GM23248 (cell line): ENCODE results near the gene NPPB. TPM values are rescaled to one million over a fixed set of nuclear protein-coding genes. Genes with fewer than 3 reads are reported as not detected.

Source experiments
- DNase-seq: peaks from one replicate; pipeline ENCODE4 v3.0.0-alpha.2; 2015
- H2AFZ ChIP-seq: fragments of 200-600 bp; sonication (generic); 2 replicates; pipeline ENCODE4 v1.6.1; 2016; ENCODE audit warnings: antibody characterized with exemption
- H3F3A ChIP-seq: fragments of 200-600 bp; sonication (generic); 2 replicates; pipeline ENCODE4 v1.6.1; 2016; ENCODE audit warnings: mild to moderate bottlenecking, antibody characterized with exemption, mixed run types; ENCODE audit not compliant: insufficient read depth
- H3K27ac ChIP-seq: fragments of 200-600 bp; sonication (generic); 2 replicates; pipeline ENCODE4 v1.5.1; 2016; ENCODE audit warnings: mild to moderate bottlenecking
- H3K27me3 ChIP-seq: fragments of 200-600 bp; sonication (generic); replicated peaks from 2 replicates; pipeline ENCODE4 v1.6.1; 2016; ENCODE audit warnings: mild to moderate bottlenecking; ENCODE audit not compliant: insufficient read depth
- H3K36me3 ChIP-seq: fragments of 200-600 bp; sonication (generic); 2 replicates; pipeline ENCODE4 v1.6.1; 2016; ENCODE audit warnings: low read depth, mild to moderate bottlenecking
- H3K4me1 ChIP-seq: fragments of 200-600 bp; sonication (generic); 2 replicates; pipeline ENCODE4 v1.6.1; 2016; ENCODE audit warnings: mild to moderate bottlenecking; ENCODE audit not compliant: insufficient read depth
- H3K4me2 ChIP-seq: fragments of 200-600 bp; sonication (generic); one replicate; pipeline ENCODE4 v1.6.1; 2016; ENCODE audit warnings: mild to moderate bottlenecking; ENCODE audit not compliant: unreplicated experiment
- H3K4me3 ChIP-seq: fragments of 200-600 bp; sonication (generic); 2 replicates; pipeline ENCODE4 v1.5.1; 2016; ENCODE audit warnings: mild to moderate bottlenecking
- H3K79me2 ChIP-seq: fragments of 200-600 bp; sonication (generic); 2 replicates; pipeline ENCODE4 v1.6.1; 2016; ENCODE audit warnings: mild to moderate bottlenecking; ENCODE audit not compliant: insufficient read depth
- H3K9ac ChIP-seq: fragments of 200-600 bp; sonication (generic); 2 replicates; pipeline ENCODE4 v1.6.1; 2016; ENCODE audit warnings: mild to moderate bottlenecking
- H3K9me2 ChIP-seq: fragments of 200-600 bp; sonication (generic); 2 replicates; pipeline ENCODE4 v1.6.1; 2016; ENCODE audit warnings: mixed run types, mild to moderate bottlenecking, moderate library complexity; ENCODE audit not compliant: insufficient read depth
- H3K9me3 ChIP-seq: fragments of 200-600 bp; sonication (generic); one replicate; pipeline ENCODE4 v1.6.1; 2017; ENCODE audit warnings: low read depth
- H4K20me1 ChIP-seq: fragments of 200-600 bp; sonication (generic); 2 replicates; pipeline ENCODE4 v1.6.0; 2016; ENCODE audit not compliant: insufficient read depth
- EZH2 ChIP-seq: fragments of 200-600 bp; sonication (generic); IDR thresholded peaks from 2 replicates; pipeline ENCODE4 v1.6.1; 2018; ENCODE audit warnings: antibody characterized with exemption, mild to moderate bottlenecking; ENCODE audit not compliant: insufficient read depth, poor library complexity, severe bottlenecking
- EZH2phosphoT487 ChIP-seq: fragments of 200-600 bp; sonication (generic); IDR thresholded peaks from 2 replicates; pipeline ENCODE4 v1.6.1; 2018; ENCODE audit warnings: antibody characterized with exemption, moderate library complexity, mild to moderate bottlenecking, low read depth; ENCODE audit not compliant: insufficient read depth
- WGBS, 2 experiments: methylation state at CpG; one replicate each; pipeline ENCODE4 v1.1.6; 2015 to 2017; ENCODE audit warnings: low lambda C conversion rate in 2 of 2, low coverage in 1 of 2; ENCODE audit errors: missing lambda C conversion rate in 2 of 2; 5-methylcytosine and 5-hydroxymethylcytosine counted together
- in situ Hi-C: fragments of 300-500 bp; cut with MboI; formaldehyde crosslinking; loops from 2 replicates; pipeline ENCODE4 v1.15.0; 2020
- polyA plus RNA-seq: library from polyadenylated mRNA; unstranded; fragments of >200 nt; fragmentation: Nextera tagmentation; extraction: Ambion mirVana; gene quantifications from 2 replicates; pipeline ENCODE4 v1.2.1, GENCODE V29; 2016
- total RNA-seq: library from RNA; depleted of rRNA; stranded (reverse); fragments of >200 nt; shearing (Covaris generic); gene quantifications from 2 replicates; pipeline ENCODE4 v1.2.3, GENCODE V29; 2014

Gene NPPB
- total and polyA plus RNA-seq, 2 experiments from 2014 or later = not detected

DNA sequence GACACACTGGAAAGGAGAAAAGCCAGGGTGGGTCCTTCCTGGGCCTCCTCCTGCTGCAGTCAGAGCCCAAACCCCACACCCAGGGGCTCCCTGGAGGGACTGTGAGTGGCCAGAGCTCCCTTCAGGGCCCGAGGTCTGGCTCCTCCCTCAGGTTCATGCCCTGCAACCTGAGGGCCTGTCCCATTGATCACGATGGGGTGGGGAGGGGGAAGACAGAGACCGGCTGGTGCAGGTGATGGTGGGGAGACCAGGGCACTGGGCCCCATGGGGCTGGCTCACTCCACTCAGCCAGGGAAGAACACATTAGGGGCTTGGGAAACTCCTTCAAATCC, 30.1 kb upstream of the NPPB start:
- H3K79me2 ChIP-seq = no peaks in the 10 kb centered on the region
- TF ChIP-seq EZH2 (no peak), EZH2phosphoT487 (no peak)
- H3K4me1 ChIP-seq = no peaks in the 10 kb centered on the region
- H3K36me3 ChIP-seq = no peaks in the 10 kb centered on the region
- no peaks in the 10 kb centered on the region for H3F3A ChIP-seq
- no peak overlapping the region for H3K27ac ChIP-seq
- DNase-seq = no peak
- no peaks in the 10 kb centered on the region for H3K9me2 ChIP-seq
- 25 to 26% methylated on average over 3 of the region's 3 CpGs for WGBS, 2 experiments
- H2AFZ ChIP-seq = no peak overlapping the region
- H3K27me3 ChIP-seq = peaks cover 17% of the 10 kb centered on the region
- no peak overlapping the region for H3K9ac ChIP-seq
- H3K9me3 ChIP-seq = no peaks in the 10 kb centered on the region
- no peaks in the 10 kb centered on the region for H4K20me1 ChIP-seq
- no peak overlapping the region for H3K4me3 ChIP-seq
- H3K4me2 ChIP-seq = no peak overlapping the region
- in situ Hi-C loops = no loop called here

DNA sequence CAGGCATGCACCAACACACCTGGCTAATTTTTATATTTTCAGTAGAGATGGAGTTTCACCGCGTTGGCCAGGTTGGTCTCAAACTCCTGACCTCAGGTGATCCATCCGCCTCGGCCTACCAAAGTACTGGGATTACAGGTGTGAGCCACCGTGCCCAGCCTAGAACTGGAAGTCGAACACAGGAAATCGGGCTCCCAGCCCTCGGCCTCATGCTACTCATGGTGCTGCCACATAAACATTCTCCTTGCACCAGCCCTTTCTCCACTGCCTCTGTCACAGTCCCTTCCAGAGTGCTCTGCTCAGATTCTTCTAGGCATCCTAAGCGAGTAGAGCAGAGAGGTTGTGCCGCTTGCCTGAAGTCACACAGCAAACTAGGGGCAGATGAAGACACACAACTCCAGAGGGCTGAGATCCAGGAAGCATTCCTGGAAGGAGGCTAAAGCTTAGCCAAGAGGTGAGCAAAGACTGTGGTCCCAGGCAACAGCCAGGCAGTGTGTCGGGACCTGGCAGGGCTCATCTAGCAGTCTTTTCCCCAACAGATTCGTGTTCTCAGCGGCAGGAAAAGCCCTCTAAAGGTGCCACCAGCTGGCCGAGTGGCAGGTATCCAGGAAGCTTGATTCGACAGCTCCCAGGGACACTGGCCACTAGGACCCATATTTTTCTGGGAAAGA, 29.6 kb upstream of the NPPB start:
- Histone ChIP-seq H3K36me3 (no peaks in the 10 kb centered on the region), H3K27ac (no peak overlapping the region), H4K20me1 (no peaks in the 10 kb centered on the region), H3K9me2 (no peaks in the 10 kb centered on the region), H3F3A (no peaks in the 10 kb centered on the region), H3K9me3 (no peaks in the 10 kb centered on the region), H3K9ac (no peak overlapping the region), H2AFZ (no peak overlapping the region), H3K79me2 (no peaks in the 10 kb centered on the region), H3K27me3 (peaks cover 17% of the 10 kb centered on the region), H3K4me2 (no peak overlapping the region), H3K4me1 (no peaks in the 10 kb centered on the region), H3K4me3 (no peak overlapping the region)
- TF ChIP-seq EZH2 = no peak
- TF ChIP-seq EZH2phosphoT487 = no peak
- WGBS, 2 experiments = 62 to 63% methylated on average over 15 of the region's 15 CpGs
- in situ Hi-C loops = no loop called here
- no peak for DNase-seq

DNA sequence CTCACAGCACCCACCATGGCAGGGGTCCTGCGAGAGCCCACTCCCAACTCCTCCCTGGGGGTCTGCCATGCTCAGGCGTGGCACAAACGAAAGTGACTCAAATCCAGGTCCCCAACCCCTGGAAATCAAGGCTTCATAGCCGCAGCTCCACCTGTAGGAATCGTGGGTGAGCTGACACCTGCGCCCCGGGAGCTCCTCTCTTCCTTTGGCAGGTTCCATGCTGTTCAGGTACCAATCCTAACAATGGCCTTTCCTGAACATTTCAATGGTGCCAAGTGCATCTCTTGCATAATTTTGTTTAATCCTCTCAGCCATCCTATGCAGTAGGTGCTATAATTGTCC, 28.9 kb upstream of the NPPB start:
- H3K9me3 ChIP-seq = no peaks in the 10 kb centered on the region
- H3F3A ChIP-seq = no peaks in the 10 kb centered on the region
- H3K9ac ChIP-seq = no peak overlapping the region
- H3K4me3 ChIP-seq = no peak overlapping the region
- H4K20me1 ChIP-seq = no peaks in the 10 kb centered on the region
- 45 to 57% methylated on average over 7 of the region's 7 CpGs for WGBS, 2 experiments
- no peak overlapping the region for H3K27ac ChIP-seq
- H3K4me1 ChIP-seq = no peaks in the 10 kb centered on the region
- H3K36me3 ChIP-seq = no peaks in the 10 kb centered on the region
- H2AFZ ChIP-seq = no peak overlapping the region
- H3K27me3 ChIP-seq = peaks cover 18% of the 10 kb centered on the region; the same call in 1 of the 2 replicates
- no peak for DNase-seq
- in situ Hi-C loops = no loop called here
- TF ChIP-seq EZH2 (no peak), EZH2phosphoT487 (no peak)
- H3K4me2 ChIP-seq = no peak overlapping the region
- H3K79me2 ChIP-seq = no peaks in the 10 kb centered on the region
- H3K9me2 ChIP-seq = no peaks in the 10 kb centered on the region

DNA sequence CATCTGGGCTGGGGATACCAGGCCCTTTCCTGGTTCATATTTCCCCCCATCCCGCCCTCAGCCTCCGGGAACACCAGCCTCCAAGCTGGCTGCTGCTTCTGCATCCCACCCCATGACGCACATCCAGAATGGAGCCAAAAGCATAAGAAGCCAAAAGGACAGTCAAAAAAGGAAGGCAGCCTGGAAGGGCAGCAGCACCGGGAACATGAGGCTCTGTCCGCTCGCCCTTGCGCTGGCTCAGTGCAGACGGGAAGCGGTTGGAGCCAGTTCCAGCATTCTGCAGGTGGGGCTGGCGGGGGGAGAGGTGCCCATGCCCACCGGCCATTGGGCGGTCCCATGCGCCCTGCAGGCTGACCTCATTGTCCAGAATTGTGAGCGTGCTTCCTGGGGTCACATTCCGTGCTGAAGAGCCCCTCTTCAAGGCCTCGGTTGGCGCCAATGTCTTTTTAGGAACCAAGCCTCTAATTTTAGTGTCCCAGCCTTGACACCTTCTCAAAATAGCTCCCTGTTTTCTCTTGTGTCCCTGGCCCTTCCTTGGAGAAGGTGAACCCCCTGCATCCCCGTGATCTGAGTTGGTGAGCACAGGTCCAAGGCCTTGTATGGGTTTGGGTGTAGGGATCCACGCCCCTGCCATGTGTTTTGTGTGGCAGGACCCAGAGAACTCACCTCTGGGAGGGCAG, 28.4 kb upstream of the NPPB start:
- no peak overlapping the region for H3K4me3 ChIP-seq
- H3K27ac ChIP-seq = no peak overlapping the region

More for the DNA sequence above, 28.4 kb upstream of the NPPB start:
- no peaks in the 10 kb centered on the region for H3F3A ChIP-seq
- H3K36me3 ChIP-seq = no peaks in the 10 kb centered on the region
- no peaks in the 10 kb centered on the region for H3K79me2 ChIP-seq
- H3K4me2 ChIP-seq = no peak overlapping the region
- H3K4me1 ChIP-seq = no peaks in the 10 kb centered on the region
- in situ Hi-C loops = no loop called here
- no peak for TF ChIP-seq EZH2
- H2AFZ ChIP-seq = no peak overlapping the region
- no peaks in the 10 kb centered on the region for H3K9me3 ChIP-seq
- peak; percentile 20 for DNase-seq
- no peak overlapping the region for H3K9ac ChIP-seq
- peaks cover 18% of the 10 kb centered on the region; the same call in 1 of the 2 replicates for H3K27me3 ChIP-seq
- H4K20me1 ChIP-seq = no peaks in the 10 kb centered on the region
- WGBS, 2 experiments = 32 to 35% methylated on average over 19 of the region's 19 CpGs
- no peaks in the 10 kb centered on the region for H3K9me2 ChIP-seq
